GM23338 (cell line): Measurements from ENCODE around the gene SCO2. TPM values are rescaled to one million over a fixed set of nuclear protein-coding genes. Genes with fewer than 3 reads are reported as not detected.
A peak's percentile ranks its signal among the peaks of the same experiment; 100 is the strongest.

Source experiments
- ATAC-seq: fragments of 200-7000 bp; cut with Tn5 transposase; 3 replicates; pipeline ENCODE4 v1.9.1; 2020
- DNase-seq: peaks from one replicate; pipeline ENCODE4 v3.0.0-alpha.2; 2015; ENCODE audit warnings: low spot score
- H2AFZ ChIP-seq: fragments of 200-600 bp; sonication (generic); 2 replicates; pipeline ENCODE4 v1.8.0; 2016; ENCODE audit warnings: antibody characterized with exemption, mild to moderate bottlenecking, moderate library complexity
- H3F3A ChIP-seq: fragments of 200-600 bp; sonication (generic); replicated peaks from 2 replicates; pipeline ENCODE4 v1.8.0; 2017; ENCODE audit warnings: antibody characterized with exemption, mixed run types, low read depth
- H3K27ac ChIP-seq: fragments of 200-600 bp; sonication (generic); 2 replicates; pipeline ENCODE4 v1.6.1; 2016; ENCODE audit warnings: low read depth
- H3K27me3 ChIP-seq: fragments of 200-600 bp; sonication (generic); 2 replicates; pipeline ENCODE4 v1.8.0; 2016; ENCODE audit warnings: mild to moderate bottlenecking, mixed run types, moderate library complexity; ENCODE audit not compliant: insufficient read depth
- H3K36me3 ChIP-seq: fragments of 200-600 bp; sonication (generic); 2 replicates; pipeline ENCODE4 v1.8.0; 2016; ENCODE audit warnings: mild to moderate bottlenecking; ENCODE audit not compliant: insufficient read depth
- H3K4me1 ChIP-seq: fragments of 200-600 bp; sonication (generic); 2 replicates; pipeline ENCODE4 v1.8.0; 2016; ENCODE audit warnings: mild to moderate bottlenecking, moderate library complexity; ENCODE audit not compliant: insufficient read depth
- H3K4me2 ChIP-seq: fragments of 200-600 bp; sonication (generic); 2 replicates; pipeline ENCODE4 v1.7.1; 2017; ENCODE audit warnings: mixed run types
- H3K4me3 ChIP-seq: fragments of 200-600 bp; sonication (generic); 2 replicates; pipeline ENCODE4 v1.6.1; 2016; ENCODE audit warnings: mixed run types
- H3K79me2 ChIP-seq: fragments of 200-600 bp; sonication (generic); replicated peaks from 2 replicates; pipeline ENCODE4 v1.8.0; 2017; ENCODE audit warnings: mild to moderate bottlenecking; ENCODE audit not compliant: insufficient read depth
- H3K9me2 ChIP-seq: fragments of 200-600 bp; sonication (generic); 2 replicates; pipeline ENCODE4 v1.8.0; 2017; ENCODE audit not compliant: insufficient read depth
- H4K20me1 ChIP-seq: fragments of 200-600 bp; sonication (generic); replicated peaks from 2 replicates; pipeline ENCODE4 v1.8.0; 2017; ENCODE audit warnings: mild to moderate bottlenecking; ENCODE audit not compliant: insufficient read depth
- H3K27ac Mint-ChIP-seq: 2 replicates; pipeline ENCODE4 v1.8.0; 2020; ENCODE audit warnings: inconsistent platforms, mild to moderate bottlenecking, moderate library complexity, mixed read lengths
- H3K27me3 Mint-ChIP-seq: 3 replicates; pipeline ENCODE4 v1.8.0; 2022; ENCODE audit warnings: low read depth, mild to moderate bottlenecking, moderate library complexity, mixed read lengths, inconsistent platforms; ENCODE audit not compliant: insufficient read depth, poor library complexity
- H3K36me3 Mint-ChIP-seq: 3 replicates; pipeline ENCODE4 v1.8.0; 2021; ENCODE audit warnings: low read depth, mild to moderate bottlenecking, inconsistent platforms, moderate library complexity, mixed read lengths
- H3K4me1 Mint-ChIP-seq: 3 replicates; pipeline ENCODE4 v1.8.0; 2020; ENCODE audit warnings: mild to moderate bottlenecking, inconsistent platforms, mixed read lengths
- H3K4me3 Mint-ChIP-seq: 3 replicates; pipeline ENCODE4 v1.8.0; 2021; ENCODE audit warnings: moderate library complexity, mild to moderate bottlenecking, inconsistent platforms, mixed read lengths
- H3K9me3 Mint-ChIP-seq: 3 replicates; pipeline ENCODE4 v1.8.0; 2020; ENCODE audit warnings: moderate library complexity, mild to moderate bottlenecking, inconsistent platforms, mixed read lengths
- CREB1 ChIP-seq: fragments of 250-450 bp; sonication (Bioruptor Pico); IDR thresholded peaks from 2 replicates; pipeline ENCODE4 v1.5.0; 2020; ENCODE audit warnings: low read depth, mild to moderate bottlenecking, moderate library complexity
- EZH2 ChIP-seq: fragments of 200-600 bp; sonication (generic); IDR thresholded peaks from one replicate; pipeline ENCODE4 v1.8.0; 2017; ENCODE audit warnings: antibody characterized with exemption, mild to moderate bottlenecking, low read depth; ENCODE audit not compliant: unreplicated experiment
- JUNB ChIP-seq: IDR thresholded peaks from one replicate; pipeline ENCODE4 v1.6.1; 2016; ENCODE audit warnings: antibody characterized with exemption; ENCODE audit not compliant: unreplicated experiment
- REST ChIP-seq: IDR thresholded peaks from one replicate; pipeline ENCODE4 v1.6.1; 2018; ENCODE audit warnings: antibody characterized with exemption; ENCODE audit not compliant: unreplicated experiment
- ZNF331 ChIP-seq: fragments of 250-450 bp; sonication (Bioruptor Pico); IDR thresholded peaks from 2 replicates; pipeline ENCODE4 v1.5.0; 2020; ENCODE audit warnings: low read depth, mild to moderate bottlenecking, moderate library complexity
- polyA plus RNA-seq: library from polyadenylated mRNA; unstranded; fragments of >200 nt; fragmentation: Nextera tagmentation; extraction: Ambion mirVana; gene quantifications from 2 replicates; pipeline ENCODE4 v1.2.1, GENCODE V29; 2016
- total RNA-seq: library from RNA; depleted of rRNA; stranded (reverse); fragments of >200 nt; shearing (Covaris generic); gene quantifications from 2 replicates; pipeline ENCODE4 v1.2.3, GENCODE V29; 2014

Gene SCO2
- total and polyA plus RNA-seq, 2 experiments from 2014 or later, result 2.6 to 4.9 TPM

GRCh38 chr22:50532824-50533796 is 7.7 kb upstream of the SCO2 start:
- Histone ChIP-seq H3K4me1 (0 out of 2 replicates have a peak, but pooled peaks cover 4% of the 10 kb centered on the region), H4K20me1 (no peaks in the 10 kb centered on the region; the same call in none of the 2 replicates), H3K4me2 (peak overlapping the region; percentile 87; the same call in 1 of the 2 replicates), H2AFZ (no peak overlapping the region), H3K27ac (no peak overlapping the region), H3K4me3 (0 out of 2 replicates have a peak overlapping the region, but pooled peaks have one; percentile 66), H3K79me2 (no peaks in the 10 kb centered on the region), H3K9me2 (no peaks in the 10 kb centered on the region), H3F3A (no peaks in the 10 kb centered on the region; the same call in 1 of the 2 replicates), H3K36me3 (no peaks in the 10 kb centered on the region), H3K27me3 (peaks cover 67% of the 10 kb centered on the region)
- Mint-ChIP-seq H3K27me3 (peaks cover 65% of the 10 kb centered on the region), H3K9me3 (no peaks in the 10 kb centered on the region; the same call in 2 of the 3 replicates), H3K36me3 (no peaks in the 10 kb centered on the region), H3K27ac (no peak overlapping the region), H3K4me3 (peak overlapping the region; percentile 62), H3K4me1 (peaks cover 4% of the 10 kb centered on the region; the same call in 1 of the 3 replicates)
- DNase-seq (no peak), ATAC-seq (no peak)
- TF ChIP-seq CREB1 (CRISPR knock-in tag) (no peak), EZH2 (no peak), JUNB (no peak), REST (no peak), ZNF331 (no peak)

- H3K36me3 Mint-ChIP-seq, result no peaks in the 10 kb centered on the region
- Histone ChIP-seq H3K4me1 (0 out of 2 replicates have a peak, but pooled peaks cover 4% of the 10 kb centered on the region), H3K79me2 (no peaks in the 10 kb centered on the region), H3K36me3 (no peaks in the 10 kb centered on the region), H3F3A (no peaks in the 10 kb centered on the region; the same call in 1 of the 2 replicates), H3K27me3 (peaks cover 77% of the 10 kb centered on the region), H3K27ac (no peak overlapping the region), H3K9me2 (no peaks in the 10 kb centered on the region), H2AFZ (peak overlapping the region; percentile 83; the same call in 1 of the 2 replicates), H3K4me3 (peak overlapping the region; percentile 66), H4K20me1 (no peaks in the 10 kb centered on the region; the same call in none of the 2 replicates), H3K4me2 (peak overlapping the region; percentile 87)
- DNase-seq, result peak; percentile 76
- peaks cover 73% of the 10 kb centered on the region for H3K27me3 Mint-ChIP-seq
- no peak for TF ChIP-seq JUNB
- TF ChIP-seq EZH2, result peak; percentile 57
- peaks cover 5% of the 10 kb centered on the region; the same call in 2 of the 3 replicates for H3K4me1 Mint-ChIP-seq
- peak; percentile 53 for ATAC-seq
- peak overlapping the region; percentile 62 for H3K4me3 Mint-ChIP-seq
- no peaks in the 10 kb centered on the region; the same call in 2 of the 3 replicates for H3K9me3 Mint-ChIP-seq
- no peak overlapping the region for H3K27ac Mint-ChIP-seq
Measured at GRCh38 chr22:50531962-50532674, 6.7 kb upstream of the SCO2 start.
